K562 (cell line): ENCODE measurements around the gene BEST1. TPM values are rescaled to one million over a fixed set of nuclear protein-coding genes. Genes with fewer than 3 reads are reported as not detected.

Source experiments
- BHLHE40 ChIP-seq: IDR thresholded peaks from 2 replicates; pipeline ENCODE4 v1.6.1; 2011; ENCODE audit warnings: low read length, improper control_type of control experiment
- ESRRA ChIP-seq: fragments of 450-650 bp; IDR thresholded peaks from 2 replicates; pipeline ENCODE4 v1.6.1; 2014; ENCODE audit warnings: low read depth, mild to moderate bottlenecking, moderate library complexity, borderline replicate concordance
- GABPB2 ChIP-seq: fragments of 250-450 bp; sonication (Bioruptor Pico); conservative IDR thresholded peaks from 2 replicates; pipeline ENCODE4 v1.5.1; 2021; ENCODE audit warnings: mild to moderate bottlenecking
- PTBP1 ChIP-seq: fragments of 200-400 bp; formaldehyde crosslinking; IDR thresholded peaks from 2 replicates; pipeline ENCODE4 v1.6.1; 2017; ENCODE audit warnings: low read depth, low read length
- RCOR1 ChIP-seq, 2 experiments: IDR thresholded peaks; 2 replicates each; pipeline ENCODE4 v1.6.1; 2012; ENCODE audit warnings: low read depth in 2 of 2, low read length in 2 of 2, borderline replicate concordance in 1 of 2, improper control_type of control experiment in 1 of 2
- SIN3A ChIP-seq, 2 experiments: fragments of 150-350 bp in 1 of 2; IDR thresholded peaks; 2 replicates each; pipeline ENCODE4 v1.6.1; 2011 to 2016; ENCODE audit warnings: borderline replicate concordance in 2 of 2, low read depth in 2 of 2, low read length in 2 of 2, mild to moderate bottlenecking in 2 of 2, moderate library complexity in 2 of 2; ENCODE audit not compliant: control insufficient read depth in 1 of 2
- SNIP1 ChIP-seq: fragments of 450-650 bp; IDR thresholded peaks from 2 replicates; pipeline ENCODE4 v1.7.1; 2017; ENCODE audit warnings: low read depth, mild to moderate bottlenecking
- ZC3H11A ChIP-seq: IDR thresholded peaks from 2 replicates; pipeline ENCODE4 v1.6.1; 2012; ENCODE audit warnings: low read depth, low read length, improper control_type of control experiment
- ZNF134 ChIP-seq: fragments of 250-450 bp; sonication (Bioruptor Pico); conservative IDR thresholded peaks from 2 replicates; pipeline ENCODE4 v1.4.0; 2020
- ZNF76 ChIP-seq: fragments of 250-450 bp; sonication (Bioruptor Pico); IDR thresholded peaks from 2 replicates; pipeline ENCODE4 v1.4.0; 2020; ENCODE audit warnings: mild to moderate bottlenecking, moderate library complexity, borderline replicate concordance
- polyA plus RNA-seq, 8 experiments: library from polyadenylated mRNA; depleted of rRNA in 4 of 8; stranded (reverse) in 5 of 8; unstranded in 3 of 8; fragments of >200 nt; fragmentation: Nextera tagmentation in 2 of 8; fragmentation: Illumina TruSeq in 1 of 8; extraction: Ambion mirVana in 2 of 8; extraction: Trizol in 1 of 8; gene quantifications; 2 replicates each; pipeline versions ENCODE4 v1.2.1 to v1.2.3, GENCODE V29; 2011 to 2014; ENCODE audit warnings: inconsistent platforms in 1 of 8, missing spikeins in 1 of 8
- total RNA-seq, 7 experiments: library from RNA; depleted of rRNA in 6 of 7; stranded (reverse); fragments of >200 nt in 6 of 7; fragmentation: Illumina TruSeq in 2 of 7; extraction: Trizol in 2 of 7; gene quantifications; 2 replicates each; pipeline versions ENCODE4 v1.2.1 to v1.2.3, GENCODE V29; 2011 to 2021; ENCODE audit warnings: low replicate concordance in 1 of 7
- TF ChIP-seq, protein P1 (sequence below), 2 experiments: fragments of 450-650 bp; formaldehyde crosslinking in 1 of 2; IDR thresholded peaks; 2 replicates each; pipeline versions ENCODE4 v1.4.0 to v1.6.1; 2014 to 2020; ENCODE audit warnings: mild to moderate bottlenecking in 2 of 2, borderline replicate concordance in 1 of 2, low read depth in 1 of 2
- TF ChIP-seq, protein P2 (sequence below): sonication (generic); formaldehyde crosslinking; IDR thresholded peaks from 2 replicates; pipeline ENCODE4 v1.9.0; 2022; ENCODE audit warnings: mild to moderate bottlenecking, missing genetic modification reagents
- TF ChIP-seq, protein P3 (sequence below): fragments of 450-650 bp; IDR thresholded peaks from 2 replicates; pipeline ENCODE4 v1.6.1; 2018; ENCODE audit not compliant: partially characterized antibody

BEST1 gene
- total and polyA plus RNA-seq, 9 of the 15 experiments (the other 6 are each of a cell fraction or from before 2014, with no cell fraction given) = 0.07 to 1.3 (median 0.40) TPM

DNA sequence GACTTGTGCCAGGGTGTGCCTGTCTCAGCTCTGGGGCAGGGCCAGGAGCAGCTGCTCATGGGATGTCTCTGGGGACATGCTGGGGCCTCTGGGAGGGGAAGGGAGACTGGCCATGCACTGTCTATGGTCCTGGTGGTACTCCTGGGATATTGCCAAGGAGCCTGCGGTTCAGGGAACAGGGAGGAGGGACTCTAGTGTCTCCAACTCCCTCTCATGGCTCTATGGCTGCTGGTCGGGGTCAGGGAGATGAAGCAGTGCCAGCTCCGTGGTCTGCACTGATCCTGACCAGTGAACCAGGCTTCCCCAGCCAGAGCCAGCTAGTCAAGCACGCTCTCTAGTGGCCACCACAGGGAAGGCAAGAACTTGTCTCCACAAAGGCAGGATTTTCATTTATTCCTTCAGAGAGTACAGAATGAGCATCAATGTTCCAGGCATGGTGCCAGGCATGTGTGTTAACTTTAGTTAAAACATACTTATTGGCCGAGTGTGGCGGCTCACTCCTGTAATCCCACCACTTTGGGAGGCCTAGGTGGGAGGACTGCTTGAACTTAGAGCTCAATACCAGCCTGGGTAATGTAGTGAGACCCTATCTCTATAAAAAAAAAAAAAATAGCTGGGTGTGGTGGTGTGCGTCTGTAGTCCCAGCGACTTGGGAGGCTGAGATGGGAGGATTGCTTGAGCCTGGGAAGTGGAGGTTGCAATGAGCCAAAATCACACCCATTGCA is 2.5 kb upstream of the BEST1 start (continued):
- TF ChIP-seq, protein P1, sequence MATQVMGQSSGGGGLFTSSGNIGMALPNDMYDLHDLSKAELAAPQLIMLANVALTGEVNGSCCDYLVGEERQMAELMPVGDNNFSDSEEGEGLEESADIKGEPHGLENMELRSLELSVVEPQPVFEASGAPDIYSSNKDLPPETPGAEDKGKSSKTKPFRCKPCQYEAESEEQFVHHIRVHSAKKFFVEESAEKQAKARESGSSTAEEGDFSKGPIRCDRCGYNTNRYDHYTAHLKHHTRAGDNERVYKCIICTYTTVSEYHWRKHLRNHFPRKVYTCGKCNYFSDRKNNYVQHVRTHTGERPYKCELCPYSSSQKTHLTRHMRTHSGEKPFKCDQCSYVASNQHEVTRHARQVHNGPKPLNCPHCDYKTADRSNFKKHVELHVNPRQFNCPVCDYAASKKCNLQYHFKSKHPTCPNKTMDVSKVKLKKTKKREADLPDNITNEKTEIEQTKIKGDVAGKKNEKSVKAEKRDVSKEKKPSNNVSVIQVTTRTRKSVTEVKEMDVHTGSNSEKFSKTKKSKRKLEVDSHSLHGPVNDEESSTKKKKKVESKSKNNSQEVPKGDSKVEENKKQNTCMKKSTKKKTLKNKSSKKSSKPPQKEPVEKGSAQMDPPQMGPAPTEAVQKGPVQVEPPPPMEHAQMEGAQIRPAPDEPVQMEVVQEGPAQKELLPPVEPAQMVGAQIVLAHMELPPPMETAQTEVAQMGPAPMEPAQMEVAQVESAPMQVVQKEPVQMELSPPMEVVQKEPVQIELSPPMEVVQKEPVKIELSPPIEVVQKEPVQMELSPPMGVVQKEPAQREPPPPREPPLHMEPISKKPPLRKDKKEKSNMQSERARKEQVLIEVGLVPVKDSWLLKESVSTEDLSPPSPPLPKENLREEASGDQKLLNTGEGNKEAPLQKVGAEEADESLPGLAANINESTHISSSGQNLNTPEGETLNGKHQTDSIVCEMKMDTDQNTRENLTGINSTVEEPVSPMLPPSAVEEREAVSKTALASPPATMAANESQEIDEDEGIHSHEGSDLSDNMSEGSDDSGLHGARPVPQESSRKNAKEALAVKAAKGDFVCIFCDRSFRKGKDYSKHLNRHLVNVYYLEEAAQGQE (IDR thresholded peaks at IDR 0.05; ENCODE audit: borderline replicate concordance) = peak; percentile 97
- TF ChIP-seq, protein P1 (CRISPR knock-in tag; IDR thresholded peaks at IDR 0.05; ENCODE audit: low read depth) = no peak
- no peak for TF ChIP-seq ZNF134 (CRISPR knock-in tag)
- no peak for TF ChIP-seq ZNF76
- TF ChIP-seq RCOR1 (IDR thresholded peaks at IDR 0.05; ENCODE audit: borderline replicate concordance in 1 of 2, low read depth in 2 of 2, low read length in 2 of 2) = peak in 1 of 2 experiments; percentile 63; a peak in 1 of 4 replicates
- TF ChIP-seq, protein P2, sequence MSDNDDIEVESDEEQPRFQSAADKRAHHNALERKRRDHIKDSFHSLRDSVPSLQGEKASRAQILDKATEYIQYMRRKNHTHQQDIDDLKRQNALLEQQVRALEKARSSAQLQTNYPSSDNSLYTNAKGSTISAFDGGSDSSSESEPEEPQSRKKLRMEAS (CRISPR knock-in tag) = 0 out of 2 replicates have a peak, but pooled peaks have one; percentile 42
- TF ChIP-seq SNIP1 = no peak
- TF ChIP-seq SIN3A (IDR thresholded peaks at IDR 0.05; ENCODE audit: borderline replicate concordance in 2 of 2, control insufficient read depth in 1 of 2, low read depth in 2 of 2, low read length in 2 of 2) = no peak
- TF ChIP-seq GABPB2 (CRISPR knock-in tag) = no peak
- TF ChIP-seq ZC3H11A = no peak
- no peak for TF ChIP-seq BHLHE40
- TF ChIP-seq, protein P3, sequence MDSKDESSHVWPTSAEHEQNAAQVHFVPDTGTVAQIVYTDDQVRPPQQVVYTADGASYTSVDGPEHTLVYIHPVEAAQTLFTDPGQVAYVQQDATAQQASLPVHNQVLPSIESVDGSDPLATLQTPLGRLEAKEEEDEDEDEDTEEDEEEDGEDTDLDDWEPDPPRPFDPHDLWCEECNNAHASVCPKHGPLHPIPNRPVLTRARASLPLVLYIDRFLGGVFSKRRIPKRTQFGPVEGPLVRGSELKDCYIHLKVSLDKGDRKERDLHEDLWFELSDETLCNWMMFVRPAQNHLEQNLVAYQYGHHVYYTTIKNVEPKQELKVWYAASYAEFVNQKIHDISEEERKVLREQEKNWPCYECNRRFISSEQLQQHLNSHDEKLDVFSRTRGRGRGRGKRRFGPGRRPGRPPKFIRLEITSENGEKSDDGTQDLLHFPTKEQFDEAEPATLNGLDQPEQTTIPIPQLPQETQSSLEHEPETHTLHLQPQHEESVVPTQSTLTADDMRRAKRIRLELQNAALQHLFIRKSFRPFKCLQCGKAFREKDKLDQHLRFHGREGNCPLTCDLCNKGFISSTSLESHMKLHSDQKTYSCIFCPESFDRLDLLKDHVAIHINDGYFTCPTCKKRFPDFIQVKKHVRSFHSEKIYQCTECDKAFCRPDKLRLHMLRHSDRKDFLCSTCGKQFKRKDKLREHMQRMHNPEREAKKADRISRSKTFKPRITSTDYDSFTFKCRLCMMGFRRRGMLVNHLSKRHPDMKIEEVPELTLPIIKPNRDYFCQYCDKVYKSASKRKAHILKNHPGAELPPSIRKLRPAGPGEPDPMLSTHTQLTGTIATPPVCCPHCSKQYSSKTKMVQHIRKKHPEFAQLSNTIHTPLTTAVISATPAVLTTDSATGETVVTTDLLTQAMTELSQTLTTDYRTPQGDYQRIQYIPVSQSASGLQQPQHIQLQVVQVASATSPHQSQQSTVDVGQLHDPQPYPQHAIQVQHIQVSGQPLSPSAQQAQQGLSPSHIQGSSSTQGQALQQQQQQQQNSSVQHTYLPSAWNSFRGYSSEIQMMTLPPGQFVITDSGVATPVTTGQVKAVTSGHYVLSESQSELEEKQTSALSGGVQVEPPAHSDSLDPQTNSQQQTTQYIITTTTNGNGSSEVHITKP = no peak
- TF ChIP-seq ESRRA = peak; percentile 40; the same call in 1 of the 2 replicates
- no peak for TF ChIP-seq PTBP1
